Astrocyte (in vitro differentiated cells and primary cell): ENCODE results near the gene TMEM44.

ENCODE experiments used
- CTCF ChIP-seq: IDR thresholded peaks from 2 replicates; pipeline ENCODE4 v1.5.1; 2011; ENCODE audit warnings: low read depth, mild to moderate bottlenecking, inconsistent platforms, low read length, moderate library complexity; ENCODE audit not compliant: insufficient read depth
- EZH2 ChIP-seq: IDR thresholded peaks from 2 replicates; pipeline ENCODE4 v1.6.1; 2012; ENCODE audit warnings: mild to moderate bottlenecking, low read length, inconsistent platforms; ENCODE audit not compliant: insufficient read depth

- TF ChIP-seq CTCF (no peak), EZH2 (no peak)
Measured at GRCh38 chr3:194569252-194569651, 64.0 kb downstream of the TMEM44 start.
